ENCODE results near the gene DHX34.

- TF ChIP-seq CTCF (IDR thresholded peaks at IDR 0.05 in 2 of 3, conservative IDR thresholded peaks at IDR 0.05 in 1 of 3; ENCODE audit: insufficient read depth in 2 of 3, low read depth in 1 of 3, low read length in 3 of 3) (no peak), ZNF41 (CRISPR knock-in tag; conservative IDR thresholded peaks at IDR 0.05) (no peak), GATA2 (CRISPR knock-in tag; IDR thresholded peaks at IDR 0.05) (peak; percentile 81), ATF3 (IDR thresholded peaks at IDR 0.05) (peak; percentile 32; the same call in 1 of the 2 replicates), ATF3 (CRISPR knock-in tag; conservative IDR thresholded peaks at IDR 0.05) (no peak)
Observed at GRCh38 chr19:47352095-47352494, 3.0 kb downstream of the DHX34 start.
